ENCODE data around the gene DICER1. TPM values are rescaled to one million over a fixed set of nuclear protein-coding genes. Genes with fewer than 3 reads are reported as not detected.

The DICER1 gene
- total RNA-seq, 1 donor from 2014 or later, result 103 TPM

- no peak for TF ChIP-seq CTCF (IDR thresholded peaks at IDR 0.05; ENCODE audit: insufficient read depth, low read depth, low read length)
- no peak for TF ChIP-seq EZH2 (IDR thresholded peaks at IDR 0.05; ENCODE audit: insufficient read depth, low read length)
- FAIRE-seq (no peak), DNase-seq (ENCODE audit: low read depth) (no peak)
- no peak overlapping the region for H3K4me3 Mint-ChIP-seq (ENCODE audit: unreplicated experiment)
- H3K27me3 Mint-ChIP-seq (ENCODE audit: low read depth, unreplicated experiment), result peaks cover 9% of the 10 kb centered on the region
- no peak overlapping the region for H3K4me3 ChIP-seq (ENCODE audit: insufficient read depth, low read depth, low read length)
- H3K27ac ChIP-seq (ENCODE audit: low read depth, low read length), result no peak overlapping the region
- H3K4me1 ChIP-seq (ENCODE audit: insufficient read depth, low read length), result no peaks in the 10 kb centered on the region
- H3K9me3 Mint-ChIP-seq (ENCODE audit: unreplicated experiment), result no peaks in the 10 kb centered on the region
- no peaks in the 10 kb centered on the region for H3K79me2 ChIP-seq (ENCODE audit: insufficient read depth, low read length)
- H3K9me3 ChIP-seq (ENCODE audit: insufficient read depth, low read depth, low read length), result no peaks in the 10 kb centered on the region
- H3K9ac ChIP-seq (ENCODE audit: low read length), result no peak overlapping the region
- H4K20me1 ChIP-seq (ENCODE audit: insufficient read depth, low read length), result no peaks in the 10 kb centered on the region
- no peak overlapping the region for H3K4me2 ChIP-seq (ENCODE audit: low read length)
- H3K36me3 ChIP-seq (ENCODE audit: insufficient read depth, low read length), result no peaks in the 10 kb centered on the region
- peak overlapping the region; percentile 27 for H3K27ac Mint-ChIP-seq (ENCODE audit: unreplicated experiment)
- no peaks in the 10 kb centered on the region for H3K27me3 ChIP-seq (ENCODE audit: insufficient read depth, low read length)
- H3K36me3 Mint-ChIP-seq (ENCODE audit: low read depth, unreplicated experiment), result no peaks in the 10 kb centered on the region
- no peak overlapping the region for H2AFZ ChIP-seq (ENCODE audit: low read depth, low read length)
- H3K4me1 Mint-ChIP-seq (ENCODE audit: low read depth, unreplicated experiment), result peaks cover 5% of the 10 kb centered on the region
Measured at GRCh38 chr14:95063391-95063790, 93.9 kb downstream of the DICER1 start.

- Histone ChIP-seq H2AFZ (ENCODE audit: low read depth, low read length) (no peak overlapping the region), H3K4me2 (ENCODE audit: low read length) (no peak overlapping the region), H3K4me3 (ENCODE audit: insufficient read depth, low read depth, low read length) (no peak overlapping the region), H3K4me1 (ENCODE audit: insufficient read depth, low read length) (no peaks in the 10 kb centered on the region), H3K9me3 (ENCODE audit: insufficient read depth, low read depth, low read length) (no peaks in the 10 kb centered on the region), H3K27ac (ENCODE audit: low read depth, low read length) (no peak overlapping the region), H3K79me2 (ENCODE audit: insufficient read depth, low read length) (no peaks in the 10 kb centered on the region), H4K20me1 (ENCODE audit: insufficient read depth, low read length) (no peaks in the 10 kb centered on the region), H3K9ac (ENCODE audit: low read length) (no peak overlapping the region), H3K27me3 (ENCODE audit: insufficient read depth, low read length) (no peaks in the 10 kb centered on the region), H3K36me3 (ENCODE audit: insufficient read depth, low read length) (no peaks in the 10 kb centered on the region)
- H3K4me3 Mint-ChIP-seq (ENCODE audit: unreplicated experiment), result no peak overlapping the region
- peak overlapping the region; percentile 27 for H3K27ac Mint-ChIP-seq (ENCODE audit: unreplicated experiment)
- FAIRE-seq, result no peak
- TF ChIP-seq CTCF (IDR thresholded peaks at IDR 0.05; ENCODE audit: insufficient read depth, low read depth, low read length) (no peak), EZH2 (IDR thresholded peaks at IDR 0.05; ENCODE audit: insufficient read depth, low read length) (no peak)
- H3K9me3 Mint-ChIP-seq (ENCODE audit: unreplicated experiment), result no peaks in the 10 kb centered on the region
- peaks cover 5% of the 10 kb centered on the region for H3K4me1 Mint-ChIP-seq (ENCODE audit: low read depth, unreplicated experiment)
- H3K27me3 Mint-ChIP-seq (ENCODE audit: low read depth, unreplicated experiment), result peaks cover 7% of the 10 kb centered on the region
- no peak for DNase-seq (ENCODE audit: low read depth)
- H3K36me3 Mint-ChIP-seq (ENCODE audit: low read depth, unreplicated experiment), result peaks cover 2% of the 10 kb centered on the region
Measured at GRCh38 chr14:95062946-95063345, 94.4 kb downstream of the DICER1 start.

GRCh38 chr14:95062220-95062619 is 95.1 kb downstream of the DICER1 start:
- no peak overlapping the region for H3K9ac ChIP-seq (ENCODE audit: low read length)

More at GRCh38 chr14:95062220-95062619, 95.1 kb downstream of the DICER1 start:
- Mint-ChIP-seq H3K4me3 (ENCODE audit: unreplicated experiment) (no peak overlapping the region), H3K9me3 (ENCODE audit: unreplicated experiment) (no peaks in the 10 kb centered on the region), H3K36me3 (ENCODE audit: low read depth, unreplicated experiment) (peaks cover 2% of the 10 kb centered on the region), H3K27me3 (ENCODE audit: low read depth, unreplicated experiment) (peaks cover 7% of the 10 kb centered on the region), H3K4me1 (ENCODE audit: low read depth, unreplicated experiment) (peaks cover 5% of the 10 kb centered on the region), H3K27ac (ENCODE audit: unreplicated experiment) (no peak overlapping the region)
- TF ChIP-seq CTCF (IDR thresholded peaks at IDR 0.05; ENCODE audit: insufficient read depth, low read depth, low read length) (no peak), EZH2 (IDR thresholded peaks at IDR 0.05; ENCODE audit: insufficient read depth, low read length) (no peak)
- H3K27ac ChIP-seq (ENCODE audit: low read depth, low read length), result no peak overlapping the region
- no peaks in the 10 kb centered on the region for H3K27me3 ChIP-seq (ENCODE audit: insufficient read depth, low read length)
- H3K4me1 ChIP-seq (ENCODE audit: insufficient read depth, low read length), result no peaks in the 10 kb centered on the region
- FAIRE-seq (no peak), DNase-seq (ENCODE audit: low read depth) (no peak)
- H3K36me3 ChIP-seq (ENCODE audit: insufficient read depth, low read length), result no peaks in the 10 kb centered on the region
- H3K9me3 ChIP-seq (ENCODE audit: insufficient read depth, low read depth, low read length), result no peaks in the 10 kb centered on the region
- no peak overlapping the region for H3K4me3 ChIP-seq (ENCODE audit: insufficient read depth, low read depth, low read length)
- H2AFZ ChIP-seq (ENCODE audit: low read depth, low read length), result no peak overlapping the region
- no peak overlapping the region for H3K4me2 ChIP-seq (ENCODE audit: low read length)
- no peaks in the 10 kb centered on the region for H3K79me2 ChIP-seq (ENCODE audit: insufficient read depth, low read length)
- no peaks in the 10 kb centered on the region for H4K20me1 ChIP-seq (ENCODE audit: insufficient read depth, low read length)

All from astrocyte (in vitro differentiated cells and primary cell).